ENCODE measurements around the gene MYH15.

GRCh38 chr3:108377384-108377783 lies 133.0 kb downstream of the MYH15 start:
- TF ChIP-seq POLR2A (IDR thresholded peaks at IDR 0.05) (no peak), CTCF (IDR thresholded peaks at IDR 0.05) (no peak)

All from thyroid gland (tissue), 4 donors.